Ureter (tissue), 1 donor: ENCODE data around the gene BOLL. TPM values are rescaled to one million over a fixed set of nuclear protein-coding genes. Genes with fewer than 3 reads are reported as not detected.
"Not testable (repeated sequence)": the region's sequence is repeated elsewhere in the genome, so short reads cannot be mapped to it uniquely, and the experiment has no call there.

Source experiments
- DNase-seq: peaks from one replicate; pipeline ENCODE4 v3.0.0-alpha.2; 2020; ENCODE audit warnings: low spot score
- total RNA-seq: library from RNA; stranded (reverse); gene quantifications from one replicate; pipeline ENCODE4 v1.2.4, GENCODE V29; 2023
- donor health status: DM: yes; HTN: yes; CAD: no.

Gene BOLL
- total RNA-seq, 1 donor from 2014 or later, result not detected

DNA sequence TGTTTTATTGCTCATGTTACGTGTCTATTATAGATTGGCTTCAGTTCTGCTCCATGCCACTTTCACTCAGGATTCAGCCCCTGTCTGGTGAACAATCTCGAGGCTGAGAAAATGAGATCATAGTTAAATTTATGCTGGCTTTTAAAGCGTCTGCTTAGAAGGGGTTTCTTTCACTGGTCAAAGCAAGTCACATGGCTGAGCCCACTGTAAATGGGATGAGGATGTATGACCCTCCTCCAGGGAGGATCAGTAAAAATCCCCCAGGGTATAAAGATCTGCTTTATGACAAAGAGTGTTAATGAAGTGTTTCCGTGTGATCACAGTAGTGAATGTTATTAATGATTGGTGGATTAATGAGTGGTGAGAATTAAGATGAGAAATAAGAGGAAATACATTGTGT is 13.1 kb upstream of the BOLL start:
- no peak for DNase-seq

DNA sequence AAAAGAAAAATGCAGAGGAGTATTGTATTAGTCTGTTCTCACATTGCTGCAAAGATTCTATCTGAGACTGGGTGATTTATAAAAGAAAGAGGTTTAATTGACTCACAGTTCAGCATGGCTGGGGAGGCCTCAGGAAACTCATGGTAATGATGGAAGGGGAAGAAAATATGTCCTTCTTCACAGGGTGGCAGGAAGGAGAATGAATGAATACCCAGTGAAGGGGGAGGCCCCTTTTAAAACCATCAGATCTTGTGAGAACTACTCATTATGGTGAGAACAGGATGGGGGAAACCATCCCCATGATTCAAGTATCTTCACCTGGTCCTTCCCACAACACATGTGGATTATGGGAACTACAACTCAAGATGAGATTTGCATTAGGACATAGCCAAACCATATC is 10.2 kb upstream of the BOLL start:
- DNase-seq, result no peak

DNA sequence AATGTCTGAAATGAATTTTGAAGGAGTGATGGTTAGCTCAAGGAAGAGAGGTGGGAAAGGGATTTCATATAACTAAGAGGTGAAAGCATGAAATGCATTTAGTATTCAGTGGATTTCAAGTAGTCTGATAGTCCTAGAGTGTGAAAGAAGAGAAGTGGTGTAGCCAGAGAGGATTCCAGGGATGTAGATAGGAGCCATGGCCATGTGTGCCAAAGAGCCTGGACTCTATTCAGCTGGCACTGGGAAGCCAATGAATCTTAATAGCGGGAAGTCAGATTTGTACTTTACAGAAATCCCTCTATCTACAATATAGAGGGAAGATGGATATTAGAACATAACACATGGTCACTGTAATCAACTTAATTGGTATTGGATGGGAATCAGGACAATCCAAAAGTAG is 8.3 kb upstream of the BOLL start:
- DNase-seq, result no peak

DNA sequence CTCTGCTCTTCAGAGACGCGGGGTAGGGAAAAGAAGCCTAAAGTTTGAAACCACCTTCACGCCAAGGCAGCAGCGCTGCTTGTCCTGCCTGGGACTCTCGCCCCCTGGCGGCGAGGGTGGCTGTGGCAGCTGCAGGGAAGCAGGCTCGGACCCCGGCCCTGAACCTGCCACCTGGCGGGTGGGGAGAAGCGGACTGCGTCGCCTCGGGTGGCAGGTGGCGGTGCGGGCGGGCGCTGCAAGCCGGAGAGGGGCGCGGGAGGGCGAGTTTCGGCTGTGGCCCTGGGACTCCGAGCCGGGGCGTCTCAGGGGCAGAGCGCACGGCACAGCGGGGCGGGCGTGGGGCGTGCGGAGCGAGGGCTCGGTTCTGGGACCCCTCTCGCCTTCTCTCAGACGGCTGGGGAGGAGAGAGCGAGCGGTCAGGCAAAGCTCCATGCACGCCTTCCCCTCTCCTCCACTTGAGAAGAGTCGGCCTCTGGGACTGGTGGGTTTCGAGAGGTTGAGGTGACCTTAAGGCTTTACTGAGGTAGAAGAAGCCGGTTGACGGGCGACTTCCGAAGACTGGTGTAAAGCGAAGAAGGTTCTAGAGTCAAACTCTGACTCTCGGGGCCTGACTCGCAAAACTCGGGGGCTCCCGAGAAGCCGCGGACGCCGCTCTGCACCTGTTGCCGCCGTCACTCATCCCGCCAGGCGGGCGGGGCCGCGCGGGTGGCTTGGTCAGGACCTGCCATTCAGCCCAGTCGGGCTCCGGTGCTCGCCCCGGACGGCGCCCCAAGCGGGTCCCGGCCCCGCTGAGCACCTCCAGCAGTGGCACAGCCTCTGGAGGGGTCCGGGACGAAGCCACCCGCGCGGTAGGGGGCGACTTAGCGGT is 1.1 kb upstream of the BOLL start:
- DNase-seq, result no peak

DNA sequence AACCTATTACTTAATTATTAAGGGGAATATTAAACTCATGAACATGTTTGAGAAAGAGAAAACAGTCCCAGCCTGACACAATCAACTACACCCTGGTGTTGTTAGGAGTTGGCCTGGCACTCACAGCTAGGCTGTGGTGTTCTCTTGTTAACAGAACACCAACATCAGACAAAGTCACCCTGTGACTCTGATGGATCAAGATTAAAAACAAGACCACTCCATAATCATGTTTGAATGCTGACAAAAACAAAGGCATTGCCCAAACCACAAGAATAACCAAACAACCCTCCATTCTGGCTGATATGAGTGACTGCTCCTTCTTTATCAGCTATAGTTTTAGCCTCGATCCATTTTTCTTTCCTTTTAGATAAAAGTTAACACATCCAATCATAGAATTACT is 3.0 kb downstream of the BOLL start:
- DNase-seq, result no peak

DNA sequence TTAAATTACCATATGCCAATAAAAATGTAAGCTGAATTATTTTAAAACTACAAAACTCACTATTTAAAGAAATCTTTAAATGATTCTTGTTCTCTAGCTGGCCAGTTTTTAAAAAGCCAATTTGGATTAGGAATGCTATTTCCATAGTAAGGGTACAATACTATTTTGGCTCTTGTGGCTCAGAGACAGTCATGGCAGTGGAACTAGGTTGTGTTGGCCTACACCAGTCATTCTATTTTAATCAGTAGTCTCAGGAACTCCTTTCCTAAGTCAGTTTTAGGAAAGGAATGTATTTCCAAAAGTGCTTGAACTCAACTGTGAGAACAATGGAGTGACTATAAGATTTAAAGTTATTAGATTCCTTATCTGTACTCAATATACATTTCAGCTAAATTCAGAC is 5.9 kb downstream of the BOLL start:
- DNase-seq, result no peak

DNA sequence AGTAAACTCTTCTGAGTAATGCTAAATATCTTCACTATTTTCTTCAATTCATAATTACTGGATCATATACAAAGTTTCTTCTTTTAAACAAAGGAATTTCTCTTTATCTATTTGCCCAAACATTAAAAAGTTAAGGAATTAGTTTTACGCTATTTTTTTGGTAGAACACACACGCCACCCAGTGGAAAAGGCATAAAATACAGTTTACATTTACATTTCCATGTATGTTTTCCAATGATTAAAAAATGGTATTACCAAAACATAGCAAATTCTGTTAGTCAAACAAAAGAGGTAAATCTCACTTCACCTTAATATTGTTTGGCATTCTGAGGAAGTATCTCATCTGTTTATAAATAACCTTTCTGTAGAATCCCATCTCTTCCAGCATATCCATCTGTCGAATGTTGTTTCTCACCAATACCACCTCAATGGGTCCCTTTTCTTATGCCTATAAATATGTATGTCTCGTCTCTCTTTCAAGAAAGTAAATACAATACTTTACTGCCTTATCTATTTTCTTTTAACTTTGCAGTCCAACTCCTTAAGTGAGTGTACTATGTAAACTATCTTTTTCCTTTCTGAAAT is 7.2 kb downstream of the BOLL start:
- no peak for DNase-seq

DNA sequence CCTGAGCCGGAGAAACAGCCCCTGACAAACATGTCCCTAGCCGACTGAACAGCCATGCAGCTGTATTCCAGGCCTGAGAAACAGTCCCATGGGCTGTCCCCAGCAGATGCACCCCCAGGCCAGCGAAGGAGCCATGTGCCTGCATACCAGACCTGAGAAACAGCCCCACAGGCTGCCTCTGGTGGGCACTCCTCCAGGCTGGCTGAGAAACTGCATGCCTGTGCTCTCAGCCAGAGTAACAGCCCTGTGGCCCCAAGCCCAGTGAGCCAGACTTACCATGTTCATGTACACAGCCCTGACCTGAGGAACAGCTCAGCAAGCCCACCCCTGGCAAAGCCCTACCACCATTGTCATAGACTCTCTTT is 24.8 kb downstream of the BOLL start:
- no peak for DNase-seq

DNA sequence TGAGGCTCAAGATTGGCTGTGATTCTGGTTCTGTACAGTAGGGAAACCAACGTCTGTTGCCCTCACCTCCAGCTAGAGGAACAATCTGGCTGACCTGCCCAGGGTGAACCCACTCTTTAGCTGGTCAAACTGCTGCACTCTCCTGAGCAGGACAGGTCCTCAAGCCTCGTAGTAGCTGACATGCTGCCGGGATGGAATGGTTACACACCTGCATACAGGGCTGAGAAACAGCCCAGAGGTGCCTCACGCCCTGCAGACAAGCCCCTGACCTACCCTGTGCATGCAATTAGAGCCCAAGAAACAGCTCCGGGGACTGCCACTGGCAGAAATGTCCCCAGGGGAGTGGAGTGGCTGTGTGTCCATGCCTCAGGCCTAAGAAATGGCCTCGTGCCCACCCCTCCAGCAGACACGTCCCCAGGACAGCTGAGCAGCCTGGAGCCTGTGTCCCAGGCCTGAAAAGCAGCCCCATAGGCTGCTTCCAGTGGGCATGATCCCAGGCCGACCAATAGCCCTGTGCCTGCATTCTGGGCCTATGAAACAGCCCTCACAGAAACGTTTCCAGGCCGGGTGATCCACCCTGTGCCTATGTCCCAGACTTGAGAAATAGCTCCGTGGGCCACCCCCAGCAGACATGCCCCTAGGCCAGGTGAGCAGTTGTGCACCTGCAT is 25.4 kb downstream of the BOLL start:
- no peak for DNase-seq

DNA sequence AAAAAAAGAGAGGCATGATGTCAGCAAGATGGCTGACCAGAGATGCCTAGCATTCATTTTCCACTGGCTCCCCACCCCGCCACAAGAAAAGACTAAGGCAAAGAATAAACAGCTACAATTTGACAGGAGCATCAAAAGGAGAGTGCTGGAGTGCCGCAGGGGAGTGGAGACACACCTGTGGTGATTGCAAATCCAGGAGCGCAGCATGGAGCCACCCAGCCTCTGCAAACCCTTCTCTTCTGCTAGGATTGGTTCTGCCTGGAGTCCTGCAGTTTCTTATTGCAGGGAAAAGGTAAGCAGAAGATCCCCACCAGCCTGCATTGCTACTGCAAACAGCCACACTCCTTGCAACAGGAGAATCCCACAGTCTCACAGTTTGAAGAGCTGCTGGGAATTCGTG is 26.1 kb downstream of the BOLL start:
- no peak for DNase-seq

DNA sequence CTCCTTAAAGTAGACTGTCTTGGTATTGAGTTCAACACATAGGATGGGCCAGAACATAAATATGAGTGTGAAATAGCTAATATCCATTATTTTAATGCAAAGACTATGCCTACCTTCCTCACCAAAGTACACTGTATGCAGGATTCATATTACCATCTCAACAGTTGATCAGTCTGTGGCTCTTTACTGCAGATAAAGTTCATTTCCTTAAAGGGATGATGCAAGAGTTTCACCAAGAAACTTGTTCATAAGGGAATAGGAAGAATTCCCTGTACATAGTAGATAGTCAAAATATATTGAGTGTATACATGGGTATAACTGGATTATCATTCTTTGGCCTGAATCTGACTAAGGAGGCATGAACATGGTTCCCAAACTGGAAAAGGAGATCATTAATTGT is 44.9 kb downstream of the BOLL start:
- DNase-seq, result no peak

DNA sequence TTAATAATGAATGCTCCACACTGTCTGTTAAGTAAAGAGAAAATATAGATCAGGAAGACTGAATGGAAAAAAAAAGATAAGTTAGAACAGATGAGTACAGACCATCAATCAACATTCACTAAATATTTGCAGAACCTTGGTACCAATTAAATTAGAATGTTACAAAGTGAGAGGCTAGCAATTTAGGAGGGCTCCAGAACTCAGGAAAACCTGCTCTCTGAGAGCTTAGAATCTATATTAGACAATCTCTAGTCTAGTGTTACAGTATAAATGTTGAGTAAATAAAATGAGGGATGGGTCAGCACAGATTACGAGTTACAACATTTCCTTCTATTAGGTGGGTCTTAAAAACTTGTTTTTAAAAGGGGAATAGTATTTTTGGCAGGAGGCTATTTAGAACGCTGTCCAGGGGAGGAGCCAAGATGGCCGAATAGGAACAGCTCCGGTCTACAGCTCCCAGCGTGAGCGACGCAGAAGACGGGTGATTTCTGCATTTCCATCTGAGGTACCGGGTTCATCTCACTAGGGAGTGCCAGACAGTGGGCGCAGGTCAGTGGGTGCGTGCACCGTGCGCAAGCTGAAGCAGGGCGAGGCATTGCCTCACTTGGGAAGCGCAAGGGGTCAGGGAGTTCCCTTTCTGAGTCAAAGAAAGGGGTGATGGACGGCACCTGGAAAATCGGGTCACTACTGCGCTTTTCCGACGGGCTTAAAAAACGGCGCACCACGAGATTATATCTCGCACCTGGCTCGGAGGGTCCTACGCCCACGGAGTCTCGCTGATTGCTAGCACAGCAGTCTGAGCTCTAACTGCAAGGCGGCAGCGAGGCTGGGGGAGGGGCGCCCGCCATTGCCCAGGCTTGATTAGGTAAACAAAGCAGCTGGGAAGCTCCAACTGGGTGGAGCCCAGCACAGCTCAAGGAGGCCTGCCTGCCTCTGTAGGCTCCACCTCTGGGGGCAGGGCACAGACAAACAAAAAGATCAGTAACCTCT is 56.3 kb downstream of the BOLL start:
- not testable (repeated sequence) for DNase-seq

DNA sequence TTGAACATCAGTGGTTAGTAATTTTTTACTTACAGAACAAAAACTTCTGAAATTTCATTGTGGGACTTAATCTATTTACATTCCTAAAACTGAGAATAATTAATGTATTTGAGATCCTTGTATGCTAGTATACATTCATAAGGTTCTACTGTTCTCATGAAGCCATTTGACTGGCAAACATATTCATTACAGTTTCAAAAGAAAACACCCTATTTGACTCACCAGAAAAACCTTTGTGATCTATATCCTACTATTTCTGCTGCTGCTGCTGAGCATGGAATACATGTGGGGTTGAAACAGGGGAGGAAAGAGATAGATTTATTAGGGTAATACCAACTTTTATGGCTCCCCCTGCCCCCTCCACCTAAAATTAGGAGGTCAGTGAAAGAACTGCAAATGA is 58.1 kb downstream of the BOLL start:
- DNase-seq, result no peak

DNA sequence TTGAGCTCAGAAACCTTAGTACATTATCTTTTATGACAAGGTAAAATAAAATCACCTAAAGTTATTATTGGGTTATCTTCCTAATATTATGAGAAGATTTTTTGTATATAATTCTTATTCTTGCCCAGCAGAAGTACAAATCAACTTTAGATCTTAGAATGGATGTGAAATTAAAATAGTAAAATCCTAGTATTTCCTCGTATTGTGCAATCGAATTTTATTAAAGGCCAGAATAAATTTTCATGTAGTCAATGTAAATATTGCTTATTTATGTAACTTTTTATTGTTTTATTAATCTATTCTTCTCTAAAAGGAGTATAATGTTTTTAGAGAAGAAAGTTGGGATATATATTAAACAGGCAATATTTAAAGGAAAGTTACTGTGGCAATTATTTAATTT is 67.3 kb downstream of the BOLL start:
- DNase-seq, result no peak

DNA sequence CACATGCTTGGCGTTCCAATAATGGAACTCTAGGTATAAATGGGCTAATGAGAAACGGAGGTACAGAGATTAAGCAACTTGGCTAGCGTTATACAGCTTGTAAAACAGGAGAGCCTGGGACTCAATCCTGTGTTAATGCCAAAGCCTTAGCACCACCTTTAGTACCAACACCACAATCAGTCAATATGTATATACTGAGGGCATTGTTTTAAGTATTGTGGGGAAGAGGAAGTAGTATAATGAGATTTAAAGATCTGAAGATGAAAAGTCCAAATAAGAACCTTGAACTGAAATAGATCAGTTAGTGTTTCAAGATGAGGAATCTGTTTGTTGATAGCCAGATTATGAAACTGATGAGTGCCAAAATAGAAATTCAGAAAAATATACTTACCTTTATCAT is 71.8 kb downstream of the BOLL start:
- no peak for DNase-seq

DNA sequence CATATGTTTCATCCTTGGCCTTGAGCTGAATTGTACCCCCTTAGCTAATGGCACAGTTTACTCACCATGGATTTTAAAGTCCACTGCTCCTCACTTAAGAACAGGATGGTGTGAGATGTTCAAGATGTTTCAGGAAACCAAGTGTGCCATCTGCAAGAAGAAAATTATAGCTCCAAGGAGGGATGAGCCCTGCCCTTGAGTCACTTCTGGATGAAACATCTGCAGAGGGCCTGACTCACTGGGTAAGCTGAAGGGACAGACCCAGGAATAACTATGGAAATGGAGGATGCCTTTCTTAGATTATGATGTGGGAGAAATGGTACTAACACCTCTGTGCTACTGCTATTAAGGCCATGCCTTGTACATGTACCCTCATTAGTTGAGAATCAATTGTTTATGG is 73.5 kb downstream of the BOLL start:
- DNase-seq, result no peak

DNA sequence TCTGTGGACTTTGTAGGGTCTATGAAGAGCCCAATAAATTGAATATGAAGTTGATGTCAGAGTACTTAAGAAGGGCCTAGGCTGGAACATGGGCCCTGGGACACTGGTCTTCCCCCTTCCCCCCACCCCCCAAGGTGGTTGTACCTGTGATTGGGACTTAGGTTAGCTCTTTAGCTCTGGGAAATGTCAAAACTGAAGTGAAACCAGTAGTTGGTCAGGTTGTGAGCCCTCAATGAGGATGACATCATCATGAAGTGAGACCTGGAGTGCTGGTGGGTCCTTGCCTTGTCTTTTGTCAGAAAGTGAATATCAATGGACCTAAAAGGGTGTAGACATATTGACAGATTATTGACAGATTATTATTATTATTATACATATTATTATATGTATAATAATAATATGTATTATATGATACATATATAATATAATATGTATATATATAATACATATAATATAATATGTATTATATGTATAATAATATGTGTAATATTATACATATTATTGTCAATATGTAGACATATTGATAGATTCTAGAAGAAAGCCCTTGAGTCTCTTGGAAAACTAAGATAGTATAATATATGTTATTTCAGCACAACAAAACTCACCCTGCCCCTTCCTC is 74.6 kb downstream of the BOLL start:
- DNase-seq, result no peak

DNA sequence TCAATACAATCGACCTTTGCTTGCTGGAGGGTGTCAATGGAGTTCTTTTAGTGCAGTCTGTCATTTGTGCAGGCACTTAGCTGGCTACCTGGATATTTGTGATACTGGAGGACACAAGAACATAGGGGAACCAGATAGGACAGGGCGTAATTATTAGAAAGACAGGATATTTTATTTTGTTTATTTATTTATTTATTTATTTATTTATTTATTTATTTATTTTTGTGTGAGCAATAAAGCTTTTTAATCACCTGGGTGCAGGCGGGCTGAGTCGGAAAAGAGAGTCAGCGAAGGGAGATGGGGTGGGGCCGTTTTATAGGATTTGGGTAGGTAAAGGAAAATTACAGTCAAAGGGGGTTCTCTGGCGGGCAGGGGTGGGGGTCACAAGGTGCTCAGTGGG is 76.0 kb downstream of the BOLL start:
- DNase-seq, result not testable (repeated sequence)

DNA sequence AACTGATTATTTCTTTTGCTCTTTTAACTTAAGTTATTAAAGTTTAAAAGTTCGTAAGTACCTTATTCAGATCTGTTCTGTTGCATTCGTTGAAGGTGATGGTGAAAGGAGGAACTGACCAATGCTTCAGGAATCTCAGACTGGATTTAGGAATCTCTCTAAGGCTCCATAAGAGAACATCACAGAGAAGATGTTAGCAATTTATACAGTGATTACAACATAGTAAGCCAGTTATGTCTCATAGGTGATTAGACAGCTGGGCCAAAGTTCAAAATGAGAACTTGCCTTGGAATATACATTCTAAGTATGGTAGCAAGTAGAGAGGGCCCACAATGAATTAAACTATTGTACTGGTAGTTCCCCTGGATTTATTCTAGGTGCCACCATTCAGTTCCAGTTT is 76.8 kb downstream of the BOLL start:
- no peak for DNase-seq

DNA sequence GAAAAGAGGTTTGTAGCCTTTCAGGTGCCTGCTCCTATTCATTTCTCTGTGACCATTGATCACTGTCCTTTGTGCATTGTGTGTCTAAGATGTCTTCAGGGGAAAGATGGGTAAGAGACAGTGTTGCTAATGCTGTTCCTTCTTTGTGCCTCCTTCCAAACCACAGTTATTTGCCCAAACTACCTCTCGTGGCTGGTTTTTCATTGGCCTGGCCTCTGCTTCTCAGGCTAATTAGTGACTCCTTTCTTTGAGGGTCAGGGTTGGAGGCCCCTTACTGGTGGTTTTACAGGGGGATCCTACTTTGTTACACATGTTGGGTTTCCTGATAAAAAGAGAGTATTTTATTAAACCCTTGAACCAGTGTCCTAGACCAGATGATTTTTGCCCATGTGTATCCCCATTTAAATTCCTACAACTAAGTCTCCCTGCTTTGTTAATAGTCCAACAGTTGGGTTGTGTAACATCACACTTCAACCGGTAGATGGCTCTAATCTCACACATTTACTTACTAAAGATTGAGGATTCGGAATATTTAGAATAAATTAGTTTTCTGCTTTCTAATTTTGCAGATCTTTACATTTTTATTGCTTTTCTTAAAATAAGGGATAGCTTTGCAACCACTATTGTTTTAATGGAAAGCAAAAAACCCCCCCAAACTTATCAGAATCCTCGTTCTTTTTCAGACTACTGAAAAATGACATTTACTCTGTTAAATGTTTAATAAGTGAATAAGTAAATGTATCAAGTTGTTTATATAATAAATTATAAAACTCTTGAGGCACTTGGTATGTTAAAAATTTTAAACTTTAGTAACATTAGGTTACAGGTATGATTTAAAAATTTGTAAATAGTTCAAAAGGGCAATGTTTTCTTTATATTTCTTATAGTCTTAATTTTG is 77.6 kb downstream of the BOLL start:
- DNase-seq, result no peak

DNA sequence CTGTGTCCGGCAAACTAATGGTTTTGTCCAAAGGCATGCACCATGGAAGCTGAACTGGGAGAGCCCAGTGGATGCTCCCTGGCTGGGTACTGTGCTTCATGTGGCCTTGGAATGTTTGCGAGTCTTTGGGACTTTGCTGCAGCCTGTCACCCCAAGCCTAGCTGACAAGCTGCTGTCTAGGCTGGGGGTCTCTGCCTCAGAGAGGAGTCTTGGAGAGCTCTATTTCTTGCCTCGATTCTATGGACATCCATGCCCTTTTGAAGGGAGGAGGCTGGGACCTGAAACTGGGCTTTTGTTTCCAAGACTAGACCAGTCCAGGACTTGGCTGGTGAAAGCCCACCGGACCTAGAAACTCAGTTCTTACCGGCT is 78.3 kb downstream of the BOLL start:
- no peak for DNase-seq
